GM06990 (cell line): Measurements from ENCODE around the gene MEGF6.
"Not testable (repeated sequence)": the region's sequence is repeated elsewhere in the genome, so short reads cannot be mapped to it uniquely, and the experiment has no call there.

Experiments
- DNase-seq: peaks from one replicate; pipeline ENCODE4 v3.0.0-alpha.2; 2011; ENCODE audit not compliant: insufficient read length; ENCODE audit errors: extremely low read depth
- H3K27me3 ChIP-seq: replicated peaks from 2 replicates; pipeline ENCODE4 v1.6.0; 2011; ENCODE audit warnings: low read length; ENCODE audit not compliant: control insufficient read depth, insufficient read depth
- H3K36me3 ChIP-seq: 2 replicates; pipeline ENCODE4 v1.5.1; 2011; ENCODE audit warnings: low read length; ENCODE audit not compliant: control insufficient read depth, insufficient read depth
- H3K4me3 ChIP-seq: replicated peaks from 2 replicates; pipeline ENCODE4 v1.5.1; 2011; ENCODE audit warnings: low read depth, mild to moderate bottlenecking, control low read depth, low read length
- TF ChIP-seq, protein P1 (sequence below): IDR thresholded peaks from 2 replicates; pipeline ENCODE4 v1.5.1; 2011; ENCODE audit warnings: low read length, control low read depth, mild to moderate bottlenecking, inconsistent platforms; ENCODE audit not compliant: insufficient read depth, poor library complexity, severe bottlenecking

The MEGF6 gene

DNA sequence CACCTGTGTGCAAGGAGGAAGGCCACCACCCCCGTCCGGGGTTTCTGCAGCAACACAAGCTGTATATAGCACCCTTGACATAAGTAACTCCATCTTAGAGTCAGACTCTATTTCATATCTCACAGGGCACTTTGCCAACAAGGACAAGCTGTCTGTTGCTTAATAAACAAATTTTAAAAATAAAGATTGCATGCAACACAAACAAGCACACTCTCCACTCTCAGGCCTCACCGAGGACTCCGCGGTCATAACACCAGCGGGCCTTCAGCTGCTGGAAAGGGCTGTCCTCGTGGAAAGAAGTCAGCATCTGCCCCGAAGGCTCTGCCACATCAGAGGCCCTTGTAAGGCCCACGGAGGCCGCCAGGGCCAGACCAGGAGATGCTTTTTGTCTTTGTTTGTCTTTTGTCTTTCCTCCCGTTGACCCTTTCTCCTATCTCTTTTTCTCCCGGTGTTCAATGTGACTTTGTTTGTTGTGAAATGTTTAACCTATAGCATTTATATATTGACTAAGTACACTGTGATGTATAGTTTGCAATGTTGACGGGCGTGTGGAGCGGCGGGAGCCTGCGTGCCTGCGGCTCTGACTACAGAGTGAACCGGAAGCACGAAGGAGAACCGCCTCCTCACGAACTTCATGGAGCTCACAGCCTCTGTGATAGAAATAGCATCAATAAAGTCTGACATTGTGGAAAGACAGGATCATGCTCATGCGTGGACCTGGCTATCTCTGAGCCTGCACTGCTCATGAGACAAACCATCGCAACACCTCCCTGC is 24.1 kb downstream of the MEGF6 start:
- H3K27me3 ChIP-seq = no peaks in the 10 kb centered on the region; the same call in 1 of the 2 replicates
- no peaks in the 10 kb centered on the region for H3K36me3 ChIP-seq
- H3K4me3 ChIP-seq = no peak overlapping the region
- no peak for DNase-seq
- TF ChIP-seq, protein P1, sequence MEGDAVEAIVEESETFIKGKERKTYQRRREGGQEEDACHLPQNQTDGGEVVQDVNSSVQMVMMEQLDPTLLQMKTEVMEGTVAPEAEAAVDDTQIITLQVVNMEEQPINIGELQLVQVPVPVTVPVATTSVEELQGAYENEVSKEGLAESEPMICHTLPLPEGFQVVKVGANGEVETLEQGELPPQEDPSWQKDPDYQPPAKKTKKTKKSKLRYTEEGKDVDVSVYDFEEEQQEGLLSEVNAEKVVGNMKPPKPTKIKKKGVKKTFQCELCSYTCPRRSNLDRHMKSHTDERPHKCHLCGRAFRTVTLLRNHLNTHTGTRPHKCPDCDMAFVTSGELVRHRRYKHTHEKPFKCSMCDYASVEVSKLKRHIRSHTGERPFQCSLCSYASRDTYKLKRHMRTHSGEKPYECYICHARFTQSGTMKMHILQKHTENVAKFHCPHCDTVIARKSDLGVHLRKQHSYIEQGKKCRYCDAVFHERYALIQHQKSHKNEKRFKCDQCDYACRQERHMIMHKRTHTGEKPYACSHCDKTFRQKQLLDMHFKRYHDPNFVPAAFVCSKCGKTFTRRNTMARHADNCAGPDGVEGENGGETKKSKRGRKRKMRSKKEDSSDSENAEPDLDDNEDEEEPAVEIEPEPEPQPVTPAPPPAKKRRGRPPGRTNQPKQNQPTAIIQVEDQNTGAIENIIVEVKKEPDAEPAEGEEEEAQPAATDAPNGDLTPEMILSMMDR = no peak

DNA sequence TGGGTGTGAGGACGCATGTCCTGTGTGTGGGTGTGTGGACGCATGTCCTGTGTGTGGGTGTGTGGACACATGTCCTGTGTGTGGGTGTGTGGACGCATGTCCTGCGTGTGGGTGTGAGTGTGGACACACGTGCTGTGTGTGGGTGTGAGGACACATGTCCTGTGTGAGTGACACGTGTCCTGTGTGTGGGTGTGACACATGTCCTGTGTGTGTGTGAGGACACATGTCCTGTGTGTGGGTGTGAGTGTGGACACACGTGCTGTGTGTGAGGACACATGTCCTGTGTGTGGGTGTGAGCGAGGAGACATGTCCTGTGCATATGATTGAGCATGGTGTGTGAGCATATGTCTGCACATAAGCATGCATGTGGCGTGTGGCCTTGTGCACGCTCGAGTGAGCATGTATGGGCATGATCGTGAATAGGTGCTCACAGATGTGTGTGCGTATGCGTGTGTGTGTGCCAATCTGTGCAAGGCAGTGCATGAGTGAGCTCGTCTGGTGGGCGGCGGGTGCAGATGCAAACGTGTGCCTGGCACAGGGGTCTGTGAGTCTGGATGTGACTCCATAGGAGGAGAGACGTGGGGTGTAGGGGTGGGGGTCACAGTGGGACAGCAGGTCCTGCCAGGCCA is 25.3 kb downstream of the MEGF6 start:
- Histone ChIP-seq H3K27me3 (no peaks in the 10 kb centered on the region; the same call in 1 of the 2 replicates), H3K36me3 (no peaks in the 10 kb centered on the region), H3K4me3 (no peak overlapping the region)
- TF ChIP-seq, protein P1 = no peak
- no peak for DNase-seq

DNA sequence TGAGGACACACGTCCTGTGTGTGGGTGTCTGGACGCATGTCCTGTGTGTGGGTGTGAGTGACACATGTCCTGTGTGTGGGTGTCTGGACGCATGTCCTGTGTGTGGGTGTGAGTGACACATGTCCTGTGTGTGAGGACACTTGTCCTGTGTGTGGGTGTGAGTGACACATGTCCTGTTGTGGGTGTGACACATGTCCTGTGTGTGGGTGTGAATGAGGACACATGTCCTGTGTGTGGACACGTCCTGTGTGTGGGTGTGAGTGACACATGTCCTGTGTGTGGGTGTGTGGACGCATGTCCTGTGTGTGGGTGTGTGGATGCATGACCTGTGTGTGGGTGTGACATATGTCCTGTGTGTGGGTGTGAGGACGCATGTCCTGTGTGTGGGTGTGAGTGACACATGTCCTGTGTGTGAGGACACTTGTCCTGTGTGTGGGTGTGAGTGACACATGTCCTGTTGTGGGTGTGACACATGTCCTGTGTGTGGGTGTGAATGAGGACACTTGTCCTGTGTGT is 25.9 kb downstream of the MEGF6 start:
- H3K36me3 ChIP-seq, H3K4me3 ChIP-seq, H3K27me3 ChIP-seq, DNase-seq: not testable (repeated sequence)

DNA sequence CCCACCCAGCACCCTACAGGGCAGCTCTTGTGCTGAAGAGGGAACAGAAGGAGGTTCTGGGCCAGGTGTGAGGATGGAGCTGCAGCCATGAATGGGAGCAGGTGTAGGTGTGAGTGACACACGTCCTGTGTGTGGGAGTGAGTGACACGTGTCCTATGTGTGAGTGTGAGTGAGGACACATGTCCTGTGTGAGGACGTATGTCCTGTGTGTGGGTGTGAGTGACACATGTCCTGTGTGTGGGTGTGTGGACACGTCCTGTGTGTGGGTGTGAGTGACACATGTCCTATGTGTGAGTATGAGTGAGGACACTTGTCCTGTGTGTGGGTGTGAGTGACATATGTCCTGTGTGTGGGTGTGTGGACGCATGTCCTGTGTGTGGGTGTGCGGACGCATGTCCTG is 26.4 kb downstream of the MEGF6 start:
- H3K4me3 ChIP-seq = no peak overlapping the region
- TF ChIP-seq, protein P1 = no peak
- no peaks in the 10 kb centered on the region for H3K27me3 ChIP-seq
- no peaks in the 10 kb centered on the region for H3K36me3 ChIP-seq
- no peak for DNase-seq

DNA sequence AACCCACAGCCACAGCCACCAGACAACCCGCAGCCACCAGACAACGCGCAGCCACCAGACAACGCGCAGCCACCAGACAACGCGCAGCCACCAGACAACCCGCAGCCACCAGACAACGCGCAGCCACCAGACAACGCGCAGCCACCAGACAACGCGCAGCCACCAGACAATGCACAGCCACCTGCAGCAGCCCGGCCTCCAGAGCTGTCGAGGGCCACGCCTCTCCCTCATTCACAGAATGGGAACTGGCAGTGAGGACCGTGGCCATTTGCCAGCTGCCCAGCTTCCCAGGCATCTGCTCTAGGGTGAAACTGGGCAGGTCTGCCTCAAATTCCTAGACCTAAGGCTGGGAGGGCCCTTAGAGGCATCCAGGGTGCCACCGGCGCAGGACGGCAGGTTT is 27.6 kb downstream of the MEGF6 start:
- not testable (repeated sequence) for H3K36me3 ChIP-seq, H3K4me3 ChIP-seq, DNase-seq, H3K27me3 ChIP-seq

DNA sequence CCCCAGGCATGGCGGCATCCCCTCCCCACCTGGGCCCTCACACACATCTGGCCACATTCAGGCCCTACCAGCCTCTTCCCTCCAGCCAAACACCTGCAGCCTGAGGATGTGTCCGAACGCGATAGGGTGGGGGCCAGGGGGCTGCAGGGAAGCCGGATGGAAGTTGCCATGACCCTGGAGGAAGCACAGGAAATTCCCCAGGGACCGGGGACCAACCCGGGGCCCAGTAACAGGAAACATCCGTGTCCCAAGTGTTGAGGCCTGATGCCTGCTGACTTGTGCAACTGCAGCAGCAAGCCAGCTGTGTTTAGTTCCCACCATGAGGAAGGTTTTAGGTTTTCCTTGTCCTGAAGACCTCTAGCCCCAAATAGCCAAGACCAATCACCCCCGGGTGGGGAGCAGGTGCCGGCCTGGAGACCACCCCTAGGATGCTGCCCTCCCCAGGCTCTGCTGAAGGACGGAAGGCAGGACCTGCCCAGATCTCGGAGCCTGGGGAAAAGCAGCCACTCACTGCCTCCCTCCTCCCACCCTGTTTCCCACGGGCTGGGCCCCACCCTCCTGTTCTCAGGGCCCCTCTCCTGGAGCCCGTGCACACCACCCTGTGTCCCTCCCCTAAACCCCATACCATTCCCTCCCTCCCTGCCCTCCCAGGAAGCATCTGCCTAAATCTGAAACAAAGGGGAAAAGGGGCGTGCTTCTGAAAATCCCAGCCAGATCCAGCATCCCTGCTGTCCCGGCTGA is 29.8 kb downstream of the MEGF6 start:
- no peaks in the 10 kb centered on the region for H3K27me3 ChIP-seq
- TF ChIP-seq, protein P1 = no peak
- no peak for DNase-seq
- no peaks in the 10 kb centered on the region for H3K36me3 ChIP-seq
- no peak overlapping the region for H3K4me3 ChIP-seq
